ENCODE data around the gene MCF2L.

The MCF2L gene

DNA sequence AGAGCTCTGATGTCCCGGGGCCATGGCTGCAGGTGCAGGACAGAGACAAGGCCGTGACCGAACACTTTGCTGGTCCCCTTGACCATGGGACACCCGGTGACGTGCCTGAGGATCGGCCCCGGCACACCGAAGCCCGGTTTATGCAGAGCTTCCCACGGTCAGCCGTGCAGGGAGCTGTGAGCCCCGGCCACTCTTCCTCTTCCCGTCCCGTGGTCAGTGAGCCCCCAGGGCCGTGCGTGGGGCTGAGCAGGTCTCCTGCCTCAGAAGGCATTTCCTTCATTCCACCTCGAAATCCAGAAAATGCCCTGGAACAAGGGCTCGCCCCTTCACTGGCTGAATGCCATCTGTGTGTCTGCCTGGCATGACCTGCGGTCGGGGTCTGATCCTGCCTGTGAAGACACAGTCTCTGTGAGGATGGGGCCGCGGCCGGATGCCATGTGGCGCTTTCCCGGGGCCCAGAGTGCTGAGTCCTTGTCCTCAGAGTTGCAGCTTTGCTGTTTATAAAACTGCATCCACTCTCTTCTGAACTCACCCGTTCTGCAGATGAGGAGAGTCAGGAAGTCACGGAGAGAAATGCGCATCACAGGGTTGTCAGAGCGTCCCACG, 16.9 kb downstream of the MCF2L start:
- Histone ChIP-seq H3K9ac (ENCODE audit: low read length) (no peak overlapping the region), H3K36me3 (ENCODE audit: control insufficient read depth, low read depth, low read length) (no peaks in the 10 kb centered on the region), H3K27me3 (ENCODE audit: control insufficient read depth, insufficient read depth, low read length) (no peaks in the 10 kb centered on the region), H3K9me3 (ENCODE audit: control insufficient read depth, low read depth, low read length) (no peaks in the 10 kb centered on the region), H3K4me3 (ENCODE audit: low read length) (no peak overlapping the region), H3K27ac (ENCODE audit: low read length) (no peak overlapping the region), H3K4me1 (ENCODE audit: control insufficient read depth, low read depth, low read length) (no peaks in the 10 kb centered on the region)

DNA sequence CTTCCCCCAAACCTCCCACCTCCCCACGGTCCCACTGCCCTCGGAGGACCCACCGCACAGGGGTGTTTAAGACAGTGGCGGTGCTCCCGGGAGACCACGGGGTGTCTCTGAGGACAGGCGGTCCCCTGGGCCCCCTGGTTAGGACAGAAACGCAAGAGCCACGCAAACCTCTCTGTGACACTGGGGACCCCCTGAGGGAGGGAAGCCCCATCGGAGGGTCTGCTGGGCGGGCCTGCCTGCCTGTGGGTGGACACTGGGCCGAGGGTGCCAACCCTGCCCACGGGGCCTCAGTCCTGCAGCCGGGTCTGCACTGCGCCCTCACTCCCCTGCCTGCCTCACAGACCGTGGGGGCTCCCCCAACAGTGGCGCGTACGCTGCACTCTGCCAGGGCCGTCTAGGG, 17.5 kb downstream of the MCF2L start:
- H3K36me3 ChIP-seq (ENCODE audit: control insufficient read depth, low read depth, low read length), result no peaks in the 10 kb centered on the region
- H3K9me3 ChIP-seq (ENCODE audit: control insufficient read depth, low read depth, low read length), result no peaks in the 10 kb centered on the region
- H3K4me3 ChIP-seq (ENCODE audit: low read length), result no peak overlapping the region
- H3K9ac ChIP-seq (ENCODE audit: low read length), result no peak overlapping the region
- no peaks in the 10 kb centered on the region for H3K4me1 ChIP-seq (ENCODE audit: control insufficient read depth, low read depth, low read length)
- no peak overlapping the region for H3K27ac ChIP-seq (ENCODE audit: low read length)
- H3K27me3 ChIP-seq (ENCODE audit: control insufficient read depth, insufficient read depth, low read length), result no peaks in the 10 kb centered on the region

- Histone ChIP-seq H3K4me3 (ENCODE audit: low read length) (no peak overlapping the region), H3K4me1 (ENCODE audit: control insufficient read depth, low read depth, low read length) (no peaks in the 10 kb centered on the region), H3K27me3 (ENCODE audit: control insufficient read depth, insufficient read depth, low read length) (no peaks in the 10 kb centered on the region), H3K9me3 (ENCODE audit: control insufficient read depth, low read depth, low read length) (no peaks in the 10 kb centered on the region), H3K27ac (ENCODE audit: low read length) (no peak overlapping the region), H3K36me3 (ENCODE audit: control insufficient read depth, low read depth, low read length) (no peaks in the 10 kb centered on the region), H3K9ac (ENCODE audit: low read length) (no peak overlapping the region)
These were observed 18.1 kb downstream of the MCF2L start for GRCh38 chr13:112986946-112987681.

- Histone ChIP-seq H3K4me3 (ENCODE audit: low read length) (no peak overlapping the region), H3K9ac (ENCODE audit: low read length) (no peak overlapping the region), H3K27me3 (ENCODE audit: control insufficient read depth, insufficient read depth, low read length) (no peaks in the 10 kb centered on the region), H3K36me3 (ENCODE audit: control insufficient read depth, low read depth, low read length) (no peaks in the 10 kb centered on the region), H3K9me3 (ENCODE audit: control insufficient read depth, low read depth, low read length) (no peaks in the 10 kb centered on the region), H3K4me1 (ENCODE audit: control insufficient read depth, low read depth, low read length) (no peaks in the 10 kb centered on the region), H3K27ac (ENCODE audit: low read length) (no peak overlapping the region)
These were observed 18.6 kb downstream of the MCF2L start for GRCh38 chr13:112987682-112988024.

GRCh38 chr13:112990783-112991182, 21.8 kb downstream of the MCF2L start:
- Histone ChIP-seq H3K27me3 (ENCODE audit: control insufficient read depth, insufficient read depth, low read length) (no peaks in the 10 kb centered on the region), H3K9ac (ENCODE audit: low read length) (no peak overlapping the region), H3K36me3 (ENCODE audit: control insufficient read depth, low read depth, low read length) (no peaks in the 10 kb centered on the region), H3K4me1 (ENCODE audit: control insufficient read depth, low read depth, low read length) (no peaks in the 10 kb centered on the region), H3K9me3 (ENCODE audit: control insufficient read depth, low read depth, low read length) (no peaks in the 10 kb centered on the region), H3K4me3 (ENCODE audit: low read length) (no peak overlapping the region), H3K27ac (ENCODE audit: low read length) (no peak overlapping the region)

DNA sequence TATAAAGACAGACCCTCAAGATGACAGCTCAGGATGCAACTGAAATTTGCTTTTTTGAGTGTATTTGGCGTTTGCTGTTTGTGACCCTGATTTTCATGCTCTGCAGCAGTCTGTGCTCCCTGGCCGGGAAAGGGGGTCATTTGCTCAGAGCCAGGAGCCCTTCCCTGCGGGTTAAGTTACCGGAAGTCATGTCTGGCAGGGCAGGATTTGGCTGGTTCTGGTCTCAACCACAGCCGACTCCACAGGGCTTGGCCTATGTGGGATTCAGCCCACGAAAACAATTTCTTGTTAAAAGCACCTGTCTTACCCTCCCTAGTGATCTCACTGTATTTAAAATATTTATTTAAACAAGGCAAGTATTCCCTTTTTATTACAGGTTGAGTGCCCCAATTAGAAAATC, 22.6 kb downstream of the MCF2L start:
- Histone ChIP-seq H3K4me3 (ENCODE audit: low read length) (no peak overlapping the region), H3K36me3 (ENCODE audit: control insufficient read depth, low read depth, low read length) (no peaks in the 10 kb centered on the region), H3K9me3 (ENCODE audit: control insufficient read depth, low read depth, low read length) (no peaks in the 10 kb centered on the region), H3K4me1 (ENCODE audit: control insufficient read depth, low read depth, low read length) (no peaks in the 10 kb centered on the region), H3K9ac (ENCODE audit: low read length) (no peak overlapping the region), H3K27me3 (ENCODE audit: control insufficient read depth, insufficient read depth, low read length) (no peaks in the 10 kb centered on the region), H3K27ac (ENCODE audit: low read length) (no peak overlapping the region)

GRCh38 chr13:112992931-112993680, 24.1 kb downstream of the MCF2L start:
- no peak overlapping the region for H3K27ac ChIP-seq (ENCODE audit: low read length)
- no peaks in the 10 kb centered on the region for H3K4me1 ChIP-seq (ENCODE audit: control insufficient read depth, low read depth, low read length)
- no peaks in the 10 kb centered on the region for H3K9me3 ChIP-seq (ENCODE audit: control insufficient read depth, low read depth, low read length)
- H3K4me3 ChIP-seq (ENCODE audit: low read length), result no peak overlapping the region
- no peaks in the 10 kb centered on the region for H3K27me3 ChIP-seq (ENCODE audit: control insufficient read depth, insufficient read depth, low read length)
- H3K36me3 ChIP-seq (ENCODE audit: control insufficient read depth, low read depth, low read length), result no peaks in the 10 kb centered on the region
- no peak overlapping the region for H3K9ac ChIP-seq (ENCODE audit: low read length)

DNA sequence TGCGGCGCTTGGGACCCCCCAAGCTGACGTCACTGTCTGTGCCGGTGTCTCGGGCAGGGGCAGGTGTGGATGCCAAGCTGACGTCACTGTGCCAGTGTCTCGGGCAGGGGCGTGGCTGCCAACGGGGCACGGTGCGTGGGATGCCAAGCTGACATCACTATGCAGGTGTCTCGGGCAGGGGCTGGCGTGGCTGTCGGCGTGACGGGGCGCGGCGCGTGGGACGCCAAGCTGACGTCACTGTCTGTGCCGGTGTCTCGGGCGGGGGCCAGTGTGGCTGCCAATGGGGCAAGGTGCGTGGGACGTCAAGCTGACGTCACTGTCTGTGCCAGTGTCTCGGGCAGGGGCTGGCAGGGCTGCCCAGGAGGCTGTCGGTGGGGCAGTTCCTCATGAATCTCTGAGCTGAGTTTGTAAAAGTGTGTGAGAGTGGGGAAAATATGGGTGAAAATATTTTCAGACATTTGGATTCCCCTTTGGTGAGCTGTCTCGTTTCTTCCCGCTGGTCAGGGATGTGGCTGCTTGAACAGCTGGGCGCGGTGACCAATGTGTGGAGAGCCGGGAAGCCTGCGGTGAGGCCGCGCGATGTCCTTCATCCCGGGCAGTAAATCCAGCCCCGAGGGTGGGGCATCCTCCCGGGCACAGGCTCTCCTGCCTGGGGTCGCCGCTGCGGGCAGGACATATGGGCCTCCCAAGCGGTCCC, 25.2 kb downstream of the MCF2L start:
- Histone ChIP-seq H3K4me3 (ENCODE audit: low read length) (no peak overlapping the region), H3K4me1 (ENCODE audit: control insufficient read depth, low read depth, low read length) (no peaks in the 10 kb centered on the region), H3K9ac (ENCODE audit: low read length) (no peak overlapping the region), H3K27me3 (ENCODE audit: control insufficient read depth, insufficient read depth, low read length) (no peaks in the 10 kb centered on the region), H3K36me3 (ENCODE audit: control insufficient read depth, low read depth, low read length) (no peaks in the 10 kb centered on the region), H3K27ac (ENCODE audit: low read length) (no peak overlapping the region), H3K9me3 (ENCODE audit: control insufficient read depth, low read depth, low read length) (no peaks in the 10 kb centered on the region)

GRCh38 chr13:112994781-112995355, 25.9 kb downstream of the MCF2L start:
- H3K4me1 ChIP-seq (ENCODE audit: control insufficient read depth, low read depth, low read length), result no peaks in the 10 kb centered on the region
- no peaks in the 10 kb centered on the region for H3K9me3 ChIP-seq (ENCODE audit: control insufficient read depth, low read depth, low read length)
- no peaks in the 10 kb centered on the region for H3K27me3 ChIP-seq (ENCODE audit: control insufficient read depth, insufficient read depth, low read length)
- H3K36me3 ChIP-seq (ENCODE audit: control insufficient read depth, low read depth, low read length), result no peaks in the 10 kb centered on the region
- H3K27ac ChIP-seq (ENCODE audit: low read length), result no peak overlapping the region
- H3K4me3 ChIP-seq (ENCODE audit: low read length), result no peak overlapping the region
- no peak overlapping the region for H3K9ac ChIP-seq (ENCODE audit: low read length)

- Histone ChIP-seq H3K4me1 (ENCODE audit: control insufficient read depth, low read depth, low read length) (no peaks in the 10 kb centered on the region), H3K9ac (ENCODE audit: low read length) (no peak overlapping the region), H3K27ac (ENCODE audit: low read length) (no peak overlapping the region), H3K27me3 (ENCODE audit: control insufficient read depth, insufficient read depth, low read length) (no peaks in the 10 kb centered on the region), H3K4me3 (ENCODE audit: low read length) (no peak overlapping the region), H3K36me3 (ENCODE audit: control insufficient read depth, low read depth, low read length) (no peaks in the 10 kb centered on the region), H3K9me3 (ENCODE audit: control insufficient read depth, low read depth, low read length) (no peaks in the 10 kb centered on the region)
These were observed 26.6 kb downstream of the MCF2L start for GRCh38 chr13:112995395-112996191.

DNA sequence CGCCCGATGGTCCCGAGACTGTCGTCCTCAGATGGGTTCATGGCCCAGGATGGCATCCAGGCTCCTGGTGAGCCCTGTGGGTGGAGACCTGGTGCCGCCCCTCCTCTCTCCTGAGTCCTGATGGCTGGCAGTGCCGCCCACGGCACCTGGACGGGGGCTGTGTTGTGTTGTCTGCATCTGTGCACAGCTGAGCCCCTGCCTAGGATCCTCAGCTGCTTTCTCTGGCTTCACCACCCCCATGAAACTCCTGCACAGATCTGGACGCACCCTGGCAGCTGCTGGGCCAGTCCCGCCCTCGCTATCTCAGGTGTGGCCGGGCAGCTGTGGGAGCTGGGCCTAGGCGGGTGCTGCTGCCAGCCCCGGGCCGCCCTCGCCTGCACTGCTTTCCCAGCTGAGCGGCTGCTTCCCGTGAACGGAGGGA, 27.7 kb downstream of the MCF2L start:
- H3K27ac ChIP-seq (ENCODE audit: low read length), result no peak overlapping the region

More for the DNA sequence above, 27.7 kb downstream of the MCF2L start:
- H3K9me3 ChIP-seq (ENCODE audit: control insufficient read depth, low read depth, low read length), result no peaks in the 10 kb centered on the region
- H3K9ac ChIP-seq (ENCODE audit: low read length), result no peak overlapping the region
- no peaks in the 10 kb centered on the region for H3K27me3 ChIP-seq (ENCODE audit: control insufficient read depth, insufficient read depth, low read length)
- no peaks in the 10 kb centered on the region for H3K36me3 ChIP-seq (ENCODE audit: control insufficient read depth, low read depth, low read length)
- no peaks in the 10 kb centered on the region for H3K4me1 ChIP-seq (ENCODE audit: control insufficient read depth, low read depth, low read length)
- H3K4me3 ChIP-seq (ENCODE audit: low read length), result no peak overlapping the region

All from iPS-18a (cell line).